GM18502 (cell line): ENCODE data around the gene TBC1D9.
A peak's percentile ranks its signal among the peaks of the same experiment; 100 is the strongest.

Experiments used
- ATAC-seq: cut with Tn5 transposase; IDR thresholded peaks from one replicate; pipeline ENCODE4 v1.9.1; 2021; ENCODE audit warnings: mild to moderate bottlenecking; ENCODE audit not compliant: unreplicated experiment, poor library complexity

Gene TBC1D9

DNA sequence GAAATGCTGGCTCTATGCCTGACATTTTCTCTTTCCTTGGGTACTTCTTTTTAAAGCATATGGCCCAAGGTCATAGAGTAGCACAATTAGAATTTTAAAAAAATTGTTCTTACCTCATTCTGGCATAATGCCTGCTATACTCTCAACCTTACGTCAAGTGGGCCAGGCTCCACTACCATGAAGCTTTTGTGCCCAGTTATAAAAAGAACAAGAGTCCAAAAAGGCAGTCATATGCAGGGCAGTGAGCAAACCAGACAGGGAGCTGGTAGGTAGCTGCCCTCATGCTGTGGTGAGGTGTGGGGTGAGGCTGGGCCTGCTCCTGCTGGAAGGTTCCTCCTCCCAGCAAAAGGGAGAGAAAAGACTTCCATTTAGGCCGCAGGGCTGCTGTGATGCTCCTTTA lies 123.1 kb downstream of the TBC1D9 start:
- ATAC-seq, result no peak

DNA sequence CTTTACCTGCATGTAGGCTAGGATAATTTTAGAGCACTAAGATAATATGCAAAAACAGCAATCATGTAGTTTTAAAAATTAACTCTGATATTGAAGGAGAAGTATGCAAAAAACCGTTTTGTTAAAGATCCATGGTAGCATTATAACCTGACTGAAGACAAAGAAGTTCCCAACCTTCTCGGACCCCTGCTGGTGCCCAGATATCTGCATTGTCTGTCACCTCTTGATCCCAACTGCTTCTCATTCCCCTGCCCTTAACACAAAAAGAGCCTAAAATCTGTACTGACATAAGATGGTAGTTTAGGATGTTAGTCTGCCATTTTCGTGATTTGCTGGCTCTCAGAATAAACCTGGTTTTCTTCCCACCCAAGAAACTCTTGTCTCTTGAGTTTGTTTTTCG lies 125.9 kb downstream of the TBC1D9 start:
- ATAC-seq, result no peak

DNA sequence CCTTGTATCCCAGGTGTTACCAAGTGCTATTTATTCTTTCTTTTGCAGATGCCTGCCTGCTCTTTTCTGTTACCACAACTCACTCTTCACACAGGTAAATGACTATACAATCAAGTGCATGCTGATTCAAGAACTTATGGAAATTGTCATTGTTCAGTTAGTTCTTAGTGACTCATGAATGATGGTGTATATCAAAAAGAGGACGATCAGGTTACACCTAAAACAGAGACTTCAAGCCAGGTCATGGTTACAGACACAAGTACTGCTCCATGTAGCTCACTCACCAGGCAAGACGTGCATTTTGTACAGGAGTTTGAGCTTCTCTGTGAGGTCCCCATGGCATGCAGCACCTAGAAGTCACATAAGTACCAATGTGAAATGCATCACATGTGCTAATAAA lies 128.2 kb downstream of the TBC1D9 start:
- no peak for ATAC-seq

DNA sequence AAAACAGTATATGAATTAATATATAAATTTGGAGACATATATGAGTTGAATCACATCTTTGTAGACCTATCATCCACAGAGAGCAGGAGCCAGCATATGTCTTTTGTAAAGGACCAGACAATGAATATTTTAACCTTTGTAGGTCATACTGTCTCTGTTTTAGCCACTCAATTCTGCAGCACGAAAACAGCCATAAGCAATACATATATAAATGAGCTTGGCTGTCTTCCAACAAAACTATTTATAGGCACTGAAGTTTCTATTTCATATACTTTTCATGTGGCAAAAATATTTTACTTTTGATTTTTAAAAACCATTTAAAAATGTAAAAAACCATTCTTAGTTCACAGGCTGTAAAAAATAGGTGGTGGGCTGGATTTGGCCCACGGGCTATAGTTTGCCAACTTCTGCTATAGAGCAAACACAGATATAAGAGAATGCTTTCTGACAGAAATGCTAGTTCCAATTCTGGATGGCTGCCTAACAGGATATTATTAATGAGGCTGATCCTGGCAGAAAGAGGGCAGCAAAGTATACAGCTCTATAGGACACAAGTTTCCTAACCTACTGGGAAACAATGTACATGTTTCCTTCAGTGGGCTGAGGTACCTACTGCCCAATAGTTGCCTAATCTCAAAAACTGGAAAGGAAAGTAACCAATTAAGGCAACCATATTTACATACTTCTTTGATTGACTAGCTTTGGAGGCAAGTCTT lies 129.4 kb downstream of the TBC1D9 start:
- no peak for ATAC-seq

DNA sequence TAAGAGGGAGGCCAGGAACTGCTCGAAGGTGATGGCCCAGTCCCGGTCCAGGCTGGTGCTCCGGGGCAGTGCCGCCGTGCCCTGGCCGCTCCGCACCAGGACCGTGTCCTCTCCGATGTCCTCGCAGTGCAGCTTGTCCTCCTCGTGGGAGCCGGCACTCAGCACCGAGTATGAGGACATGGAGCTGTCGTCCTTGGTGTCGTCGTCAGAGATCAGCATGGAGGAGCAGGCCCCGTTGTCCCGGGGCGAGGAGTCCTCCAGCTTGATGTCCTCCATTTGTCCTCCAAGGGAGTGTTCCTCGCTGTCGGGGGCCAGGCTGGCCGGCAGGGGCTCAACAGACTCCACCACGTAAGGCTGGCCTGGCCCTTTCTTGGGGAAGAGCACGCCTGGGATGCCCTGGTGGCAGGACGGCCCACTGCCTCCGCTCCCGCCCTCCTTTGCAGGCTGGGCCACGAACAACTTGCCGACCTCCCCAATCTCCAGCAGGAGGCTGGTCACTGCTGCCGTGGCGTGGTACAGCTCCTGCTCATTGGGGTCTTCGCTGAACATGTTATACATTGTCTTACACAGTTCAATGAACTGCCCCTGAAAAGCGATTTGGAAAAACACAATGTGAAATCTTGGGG lies 133.7 kb downstream of the TBC1D9 start:
- no peak for ATAC-seq

DNA sequence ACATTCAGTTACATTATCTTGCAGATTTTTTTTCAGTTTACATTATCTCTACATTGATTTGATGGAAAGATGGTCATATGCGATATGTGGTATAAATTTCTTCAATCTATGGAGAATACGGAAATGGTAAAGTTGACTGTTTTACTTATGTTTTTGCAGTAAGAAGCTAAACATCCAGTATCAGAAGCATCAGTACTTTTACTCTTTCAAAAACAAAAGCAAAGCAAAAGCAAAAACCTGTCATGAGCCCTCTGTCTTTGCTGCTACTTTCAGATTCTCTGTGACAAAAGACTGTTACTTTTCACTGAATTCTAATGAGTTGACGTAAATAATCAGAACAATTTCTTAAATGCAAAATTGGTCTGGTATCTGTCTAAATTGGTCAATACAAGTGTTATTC lies 135.0 kb downstream of the TBC1D9 start:
- ATAC-seq, result no peak

DNA sequence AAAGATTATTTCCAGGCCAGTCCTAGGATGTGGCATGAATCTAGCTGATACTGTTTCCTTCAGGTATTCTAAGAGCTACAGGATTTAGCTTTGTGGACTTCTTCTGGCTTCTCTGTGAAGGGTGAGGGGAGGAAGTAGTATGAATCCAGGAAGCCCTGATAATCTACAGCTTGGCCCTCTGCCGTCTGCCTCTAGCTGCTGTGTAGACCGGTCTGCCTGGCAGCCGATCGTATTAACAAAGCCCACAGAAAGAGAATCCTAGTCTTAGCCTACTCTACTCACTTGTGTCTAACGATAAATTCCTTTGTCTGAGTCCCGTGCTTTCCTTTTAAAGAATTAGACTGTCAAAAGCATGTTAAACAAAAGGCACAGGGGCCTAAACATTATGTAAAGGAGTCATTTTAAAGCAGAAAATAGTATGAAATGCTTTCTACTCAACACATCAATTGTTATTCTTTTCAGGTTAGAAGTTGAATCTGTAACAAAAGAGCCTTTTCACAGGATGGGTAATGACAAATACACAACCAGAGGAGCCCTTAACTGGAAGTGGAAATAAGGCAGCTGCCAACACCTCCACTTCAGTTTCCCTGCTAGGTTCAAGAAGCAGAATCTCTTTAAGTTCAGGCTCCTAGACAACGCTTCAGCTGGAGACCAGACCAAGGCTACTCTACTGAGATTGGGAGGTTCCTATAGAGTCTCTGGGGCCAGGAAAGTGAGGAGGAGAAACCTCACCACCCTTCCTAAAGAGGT lies 138.5 kb downstream of the TBC1D9 start:
- no peak for ATAC-seq

DNA sequence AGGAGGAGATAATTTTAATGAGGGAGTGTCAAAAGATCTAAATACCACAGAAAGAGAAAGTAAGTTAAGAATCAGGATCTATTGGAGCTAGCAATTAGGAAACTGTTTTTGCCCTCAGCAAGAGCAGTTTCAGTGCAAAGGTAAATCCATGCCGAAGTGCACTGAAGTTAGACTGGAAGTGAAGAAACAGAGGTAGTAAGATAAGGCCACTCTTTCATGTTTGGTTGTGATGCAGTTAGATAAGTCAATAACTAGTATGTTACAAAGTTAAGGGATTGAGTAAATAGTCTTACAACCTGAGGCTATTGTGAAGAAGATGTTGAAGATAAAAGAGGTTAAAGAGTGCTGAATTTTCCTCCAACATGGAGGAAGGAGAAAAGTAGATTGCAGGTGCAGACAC lies 140.7 kb downstream of the TBC1D9 start:
- no peak for ATAC-seq

DNA sequence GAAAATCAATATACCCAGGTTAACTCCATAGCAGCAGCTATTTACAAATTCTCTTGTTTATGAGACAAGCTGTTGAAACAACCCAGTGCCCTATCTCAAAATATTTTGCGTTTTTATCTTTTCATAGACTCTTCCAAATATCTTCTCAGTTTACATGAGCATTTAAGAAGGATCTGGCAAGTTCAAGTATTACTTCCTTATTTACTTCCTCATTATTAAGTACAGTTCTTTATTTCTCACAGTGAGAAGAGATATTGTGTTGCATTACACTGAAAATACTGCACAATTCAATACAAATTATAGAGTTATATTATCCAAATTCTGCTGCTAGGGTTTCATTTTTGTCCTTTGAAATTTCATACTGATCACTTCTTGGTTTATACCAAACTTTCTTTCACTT lies 143.8 kb downstream of the TBC1D9 start:
- no peak for ATAC-seq

DNA sequence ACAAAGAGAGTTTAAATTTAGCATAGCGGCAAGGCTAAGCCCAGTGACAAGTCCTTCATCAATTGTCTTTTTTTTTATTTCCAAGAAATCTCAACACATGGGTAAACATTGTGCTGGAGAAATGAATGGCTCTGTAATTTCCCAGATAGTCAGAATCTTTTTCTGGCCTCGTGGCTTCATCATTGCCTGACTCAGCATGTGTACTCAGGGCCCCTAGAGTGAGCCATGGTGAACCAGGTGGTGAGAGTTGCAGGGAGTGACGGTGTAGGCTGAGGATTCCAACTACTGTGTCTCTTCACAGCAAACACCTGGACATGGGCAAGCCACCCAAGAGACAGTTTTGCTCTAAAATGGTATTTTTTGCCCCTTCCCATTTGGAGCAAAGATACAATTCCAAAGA lies 144.3 kb downstream of the TBC1D9 start:
- no peak for ATAC-seq

DNA sequence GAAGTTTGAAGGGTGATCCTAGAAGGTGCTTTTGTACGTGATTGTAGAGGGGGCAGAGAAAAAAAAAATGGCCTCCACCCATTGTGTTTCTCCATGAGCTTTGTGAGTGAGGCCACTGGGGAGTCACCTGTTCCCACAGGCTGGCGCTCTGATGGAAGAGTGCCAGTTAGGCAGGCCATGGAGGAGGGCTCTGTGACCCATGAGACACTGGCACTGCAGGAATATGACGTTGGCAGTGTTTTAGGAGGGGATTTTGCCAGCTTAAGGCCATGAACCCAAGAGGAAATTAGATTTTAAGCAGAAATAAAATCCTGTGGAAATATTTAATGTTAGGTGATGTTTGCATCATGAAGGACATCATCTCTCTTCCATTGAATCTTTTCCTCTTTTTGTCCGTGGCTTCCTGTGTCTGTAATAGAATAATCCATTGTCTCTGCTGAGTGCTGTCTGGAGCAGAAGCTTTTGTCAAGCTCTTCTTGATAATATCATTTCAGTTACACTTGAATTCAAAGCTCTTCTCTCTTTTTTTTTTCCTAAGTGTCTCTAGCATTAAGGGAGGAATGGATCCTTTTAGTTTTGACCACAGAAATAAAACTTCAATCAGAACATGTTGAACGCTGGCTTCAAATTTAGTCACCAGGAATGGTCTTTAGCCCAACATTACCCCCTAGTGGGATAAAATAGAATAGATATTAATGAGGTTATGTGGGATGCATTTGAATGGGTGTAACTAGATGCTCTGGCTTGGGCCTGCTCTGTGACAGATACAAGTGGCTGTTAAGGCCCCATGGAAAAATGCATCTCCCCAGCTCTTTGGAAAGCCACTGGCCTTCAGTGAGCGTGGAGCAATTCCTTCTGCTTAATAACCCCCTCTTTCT lies 146.4 kb downstream of the TBC1D9 start:
- peak; percentile 90 for ATAC-seq

DNA sequence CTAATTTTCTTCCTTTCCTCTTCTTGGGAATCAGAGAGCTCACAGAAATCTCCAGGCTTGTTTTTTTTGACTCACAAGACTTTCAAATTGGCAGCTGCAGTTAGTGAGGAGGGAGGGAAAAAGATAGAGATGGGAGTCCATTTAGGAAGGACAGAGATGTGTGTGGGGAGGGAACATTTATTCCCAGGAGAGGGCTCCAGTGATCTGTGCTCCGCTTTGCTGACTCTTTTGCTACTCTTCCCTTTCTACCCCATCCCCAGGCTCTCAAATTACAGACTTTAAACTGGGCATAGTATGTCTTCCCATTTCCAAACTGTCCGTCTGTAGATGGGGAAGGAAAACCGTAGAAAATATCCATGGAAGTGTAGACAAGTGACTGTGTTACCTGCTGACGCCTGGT lies 148.3 kb downstream of the TBC1D9 start:
- no peak for ATAC-seq

DNA sequence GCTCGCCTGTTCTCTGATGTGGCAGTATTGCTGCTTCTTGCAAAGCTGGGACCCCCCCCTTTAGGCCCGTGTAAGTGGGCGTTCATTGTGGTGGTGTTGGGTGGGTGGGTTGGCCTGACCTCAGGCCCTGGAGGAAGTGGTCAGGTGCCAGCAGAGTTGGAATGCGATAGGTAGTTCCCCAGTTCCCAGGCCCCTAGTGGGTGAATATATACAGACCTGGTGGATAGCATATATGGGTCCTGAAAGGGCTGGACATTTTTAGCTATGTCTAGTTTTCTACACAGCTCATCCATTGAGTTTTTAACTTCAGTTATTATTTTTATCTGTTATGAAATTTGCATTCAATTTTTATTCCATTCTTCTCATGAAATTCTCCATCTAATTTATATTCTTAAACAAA lies 151.6 kb downstream of the TBC1D9 start:
- no peak for ATAC-seq

DNA sequence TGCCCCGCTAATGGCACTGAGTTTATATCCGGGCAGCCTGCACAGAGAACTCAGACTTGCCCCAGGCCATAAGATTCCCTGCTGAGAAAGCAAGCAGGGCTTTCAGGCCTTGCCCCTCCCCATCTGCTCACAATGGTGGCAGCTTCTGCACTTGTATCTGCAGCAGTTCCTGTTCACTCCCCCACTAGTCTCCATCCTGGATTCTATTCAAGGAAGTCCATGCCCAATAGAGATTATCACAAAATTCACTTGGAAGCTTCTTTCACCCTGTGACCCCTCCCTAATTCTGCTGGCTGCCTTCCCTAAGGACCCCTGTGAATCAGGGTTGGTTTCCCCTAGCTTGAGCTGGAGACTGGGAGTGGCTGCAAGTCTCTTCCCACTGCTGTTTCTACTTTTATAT lies 152.9 kb downstream of the TBC1D9 start:
- ATAC-seq, result no peak

DNA sequence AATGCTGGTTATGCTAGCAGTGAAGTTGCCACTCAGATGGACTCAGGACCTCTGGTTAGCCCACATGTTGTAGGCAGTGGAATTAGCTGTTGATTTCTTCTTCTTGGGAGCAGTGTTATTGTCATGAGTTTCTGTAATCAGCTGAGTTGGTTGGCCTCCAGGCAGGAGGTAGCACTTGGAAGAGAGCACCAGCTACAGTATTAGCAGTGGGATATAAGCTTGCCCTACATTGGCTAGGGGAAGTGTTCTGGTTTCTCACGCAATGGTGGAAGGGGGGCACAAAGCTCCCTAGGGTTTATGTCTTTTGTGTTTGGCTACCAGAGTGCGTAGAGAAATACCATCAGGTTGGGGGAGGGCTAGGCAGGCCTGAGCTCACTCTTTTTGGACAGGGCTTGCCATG lies 153.5 kb downstream of the TBC1D9 start:
- no peak for ATAC-seq

DNA sequence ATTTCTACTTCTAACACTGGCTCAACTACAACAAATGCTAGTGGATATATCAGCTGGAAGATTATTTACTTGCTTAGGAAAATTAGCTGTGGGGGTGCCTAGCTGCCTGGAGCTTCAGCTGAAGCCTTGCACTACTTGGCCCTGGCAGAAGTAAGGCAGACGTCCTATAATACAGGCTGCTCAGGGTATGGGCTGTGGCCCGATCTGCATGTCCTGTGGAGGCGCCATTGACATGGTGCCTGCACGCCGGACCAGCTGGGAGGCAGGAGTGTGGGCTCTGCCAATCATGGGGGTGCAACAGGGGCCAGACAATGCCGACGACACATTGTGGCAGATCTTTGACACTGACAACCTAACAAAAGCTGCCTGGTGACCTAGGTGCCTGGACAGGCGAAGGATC lies 155.8 kb downstream of the TBC1D9 start:
- ATAC-seq, result no peak

DNA sequence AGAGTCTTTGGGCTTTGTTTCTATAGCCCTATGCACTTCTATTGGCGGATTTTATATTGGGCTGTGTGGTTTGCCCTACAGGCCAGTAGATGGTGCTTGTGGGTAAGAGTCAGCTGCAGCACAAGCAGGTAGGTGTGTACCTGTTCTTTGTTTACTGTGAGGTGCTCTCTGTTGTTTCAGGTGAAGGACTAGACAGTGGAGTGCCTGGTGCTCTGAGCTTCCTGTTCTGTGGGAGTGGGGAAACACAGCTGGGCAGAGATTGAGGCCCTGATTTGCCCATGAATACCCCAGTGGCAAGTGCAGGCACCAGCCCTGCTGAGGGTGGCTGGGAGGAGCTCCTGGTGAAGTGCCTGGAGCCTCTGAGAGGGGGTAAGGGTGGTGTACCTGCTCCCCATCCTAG lies 161.1 kb downstream of the TBC1D9 start:
- peak; percentile 93 for ATAC-seq

DNA sequence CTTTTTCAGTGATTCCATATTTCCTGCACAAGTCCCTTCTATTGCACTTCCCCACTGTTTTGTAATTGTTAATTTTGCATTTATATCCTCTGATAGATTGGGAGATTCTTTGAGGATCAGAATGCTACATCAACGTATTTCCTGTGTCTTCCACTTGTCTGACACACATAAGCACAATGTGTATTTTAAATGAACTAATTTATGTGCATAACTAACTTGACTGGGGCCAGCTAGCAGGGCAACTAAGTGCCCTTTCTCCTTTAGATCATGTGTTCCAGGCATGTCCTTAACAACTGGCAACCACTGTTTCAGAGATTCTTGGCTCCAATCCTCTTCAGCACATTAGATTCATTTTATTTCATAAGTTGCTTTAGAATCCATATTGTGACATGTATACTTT lies 171.7 kb downstream of the TBC1D9 start:
- no peak for ATAC-seq

DNA sequence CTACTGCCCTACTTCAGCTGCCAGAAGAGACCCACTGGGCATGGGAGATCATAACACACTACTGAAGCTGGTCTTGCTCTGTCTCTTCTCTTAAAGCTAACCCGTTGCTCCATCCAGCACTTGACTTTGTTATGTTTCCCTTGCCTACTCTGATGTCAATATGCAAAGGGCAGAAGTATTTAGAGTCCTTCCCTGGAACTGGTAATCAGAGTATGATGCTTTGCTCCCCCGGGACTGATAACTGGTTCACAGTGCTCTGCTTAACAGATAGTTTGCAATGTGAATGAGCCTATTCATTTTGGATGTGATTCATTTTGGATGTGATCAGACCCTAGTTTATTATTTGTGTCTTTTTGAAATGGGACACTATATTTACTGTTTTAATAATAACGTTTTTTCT lies 175.1 kb downstream of the TBC1D9 start:
- no peak for ATAC-seq

DNA sequence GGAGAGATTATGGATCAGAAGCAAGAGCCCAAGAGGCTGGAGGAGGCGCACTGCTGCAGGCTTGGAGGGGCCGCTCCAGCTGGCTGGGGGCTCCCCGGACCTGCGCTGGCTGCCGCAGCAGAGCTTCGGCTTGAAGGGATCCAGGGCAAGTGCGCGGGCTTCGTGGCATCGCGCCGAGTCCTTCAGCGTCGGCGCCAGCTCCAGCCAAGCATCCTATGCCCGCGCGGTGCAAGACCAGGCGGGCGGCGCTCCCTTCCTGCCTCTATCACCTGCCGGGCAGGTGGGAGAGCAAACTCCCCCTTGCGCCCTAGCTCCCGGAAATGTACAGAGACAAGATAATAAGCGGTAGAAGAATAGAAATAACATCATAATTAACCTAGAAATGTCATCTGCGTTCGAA lies 176.9 kb downstream of the TBC1D9 start:
- no peak for ATAC-seq

DNA sequence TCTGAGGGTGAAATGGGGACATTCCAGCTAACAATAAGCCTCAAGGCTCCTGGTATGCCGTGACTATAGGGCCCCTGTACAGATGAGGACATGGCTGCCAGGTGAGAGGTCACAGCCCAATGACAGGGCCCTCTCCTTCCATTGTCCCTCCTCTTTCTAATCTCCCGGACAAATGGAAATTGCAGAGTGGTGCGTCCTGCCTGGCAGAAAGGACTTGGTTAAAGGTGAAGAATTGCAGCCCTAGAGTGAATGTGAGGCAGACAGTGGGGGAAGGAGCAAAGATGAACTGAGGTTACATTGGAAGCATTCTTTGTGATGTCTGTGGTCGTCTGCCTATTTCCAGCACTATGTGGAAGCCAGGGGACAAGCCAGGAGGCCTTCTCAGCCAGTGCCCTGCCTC lies 180.7 kb downstream of the TBC1D9 start:
- no peak for ATAC-seq
